SK-N-SH treated with all-trans-retinoic acid at 6 μM for 48 hours (cell line): ENCODE data around the gene RTL1.

Experiments used
- PATZ1 ChIP-seq: fragments of 250-450 bp; sonication (Bioruptor Pico); IDR thresholded peaks from 2 replicates; pipeline ENCODE4 v1.8.0; 2020; ENCODE audit warnings: mild to moderate bottlenecking, moderate library complexity, borderline replicate concordance
- SNAI2 ChIP-seq: fragments of 250-450 bp; sonication (Bioruptor Pico); IDR thresholded peaks from 2 replicates; pipeline ENCODE4 v1.5.0; 2020; ENCODE audit warnings: mild to moderate bottlenecking, moderate library complexity
- ZFP30 ChIP-seq: fragments of 450-650 bp; formaldehyde crosslinking; IDR thresholded peaks from 2 replicates; pipeline ENCODE4 v1.5.0; 2022; ENCODE audit warnings: mild to moderate bottlenecking, moderate library complexity

- no peak for TF ChIP-seq ZFP30 (CRISPR knock-in tag)
- TF ChIP-seq PATZ1 (CRISPR knock-in tag), result no peak
- TF ChIP-seq SNAI2, result no peak
These were observed 975 bp upstream of the RTL1 start for GRCh38 chr14:100904307-100905087.
